Astrocyte (in vitro differentiated cells and primary cell): Measurements from ENCODE around the gene TMEM175. TPM values are rescaled to one million over a fixed set of nuclear protein-coding genes. Genes with fewer than 3 reads are reported as not detected.

Experiments used
- DNase-seq: peaks from one replicate; pipeline ENCODE4 v3.0.0-alpha.2; 2010; ENCODE audit warnings: low read depth
- FAIRE-seq: peaks from 2 replicates; lab custom pipeline; 2011; peaks lifted over from hg19 to GRCh38; lab: Jason Lieb, UNC
- H2AFZ ChIP-seq: 2 replicates; pipeline ENCODE4 v1.6.0; 2012; ENCODE audit warnings: low read depth, low read length, inconsistent platforms
- H3K27ac ChIP-seq: 2 replicates; pipeline ENCODE4 v1.5.1; 2011; ENCODE audit warnings: low read depth, low read length, inconsistent platforms
- H3K27me3 ChIP-seq: 2 replicates; pipeline ENCODE4 v1.6.0; 2011; ENCODE audit warnings: low read length, inconsistent platforms; ENCODE audit not compliant: insufficient read depth
- H3K36me3 ChIP-seq: 2 replicates; pipeline ENCODE4 v1.5.1; 2011; ENCODE audit warnings: low read length, inconsistent platforms; ENCODE audit not compliant: insufficient read depth
- H3K4me1 ChIP-seq: 2 replicates; pipeline ENCODE4 v1.5.1; 2011; ENCODE audit warnings: low read length, inconsistent platforms; ENCODE audit not compliant: insufficient read depth
- H3K4me2 ChIP-seq: 2 replicates; pipeline ENCODE4 v1.6.0; 2012; ENCODE audit warnings: low read length, inconsistent platforms
- H3K4me3 ChIP-seq: 2 replicates; pipeline ENCODE4 v1.5.1; 2011; ENCODE audit warnings: low read depth, mild to moderate bottlenecking, low read length, inconsistent platforms; ENCODE audit not compliant: insufficient read depth
- H3K79me2 ChIP-seq: 2 replicates; pipeline ENCODE4 v1.6.0; 2012; ENCODE audit warnings: mild to moderate bottlenecking, low read length, inconsistent platforms; ENCODE audit not compliant: insufficient read depth
- H3K9ac ChIP-seq: 2 replicates; pipeline ENCODE4 v1.6.0; 2012; ENCODE audit warnings: mild to moderate bottlenecking, low read length, inconsistent platforms
- H3K9me3 ChIP-seq: 2 replicates; pipeline ENCODE4 v1.5.1; 2012; ENCODE audit warnings: low read depth, mild to moderate bottlenecking, low read length, inconsistent platforms; ENCODE audit not compliant: insufficient read depth
- H4K20me1 ChIP-seq: 2 replicates; pipeline ENCODE4 v1.6.0; 2012; ENCODE audit warnings: low read length, inconsistent platforms; ENCODE audit not compliant: insufficient read depth
- H3K27ac Mint-ChIP-seq: one replicate; pipeline ENCODE4 v1.8.0; 2021; ENCODE audit warnings: mild to moderate bottlenecking, mixed read lengths; ENCODE audit not compliant: unreplicated experiment
- H3K27me3 Mint-ChIP-seq: one replicate; pipeline ENCODE4 v1.8.0; 2021; ENCODE audit warnings: low read depth, mixed read lengths; ENCODE audit not compliant: unreplicated experiment
- H3K36me3 Mint-ChIP-seq: one replicate; pipeline ENCODE4 v1.8.0; 2021; ENCODE audit warnings: low read depth, mixed read lengths; ENCODE audit not compliant: unreplicated experiment
- H3K4me1 Mint-ChIP-seq: one replicate; pipeline ENCODE4 v1.8.0; 2021; ENCODE audit warnings: low read depth, mixed read lengths; ENCODE audit not compliant: unreplicated experiment
- H3K4me3 Mint-ChIP-seq: one replicate; pipeline ENCODE4 v1.8.0; 2021; ENCODE audit warnings: mild to moderate bottlenecking, moderate library complexity, mixed read lengths; ENCODE audit not compliant: unreplicated experiment
- H3K9me3 Mint-ChIP-seq: one replicate; pipeline ENCODE4 v1.8.0; 2021; ENCODE audit warnings: mild to moderate bottlenecking, mixed read lengths; ENCODE audit not compliant: unreplicated experiment
- CTCF ChIP-seq: IDR thresholded peaks from 2 replicates; pipeline ENCODE4 v1.5.1; 2011; ENCODE audit warnings: low read depth, mild to moderate bottlenecking, inconsistent platforms, low read length, moderate library complexity; ENCODE audit not compliant: insufficient read depth
- EZH2 ChIP-seq: IDR thresholded peaks from 2 replicates; pipeline ENCODE4 v1.6.1; 2012; ENCODE audit warnings: mild to moderate bottlenecking, low read length, inconsistent platforms; ENCODE audit not compliant: insufficient read depth
- total RNA-seq: library from RNA; stranded (reverse); gene quantifications from 2 replicates; pipeline ENCODE4 v1.2.1, GENCODE V29; 2021

The TMEM175 gene
- total RNA-seq, 1 donor from 2014 or later = 22.1 TPM

GRCh38 chr4:957581-958313, 25.5 kb downstream of the TMEM175 start:
- FAIRE-seq (no peak), DNase-seq (no peak)
- Mint-ChIP-seq H3K27me3 (no peaks in the 10 kb centered on the region), H3K9me3 (no peaks in the 10 kb centered on the region), H3K4me3 (no peak overlapping the region), H3K4me1 (no peaks in the 10 kb centered on the region), H3K36me3 (peaks cover 9% of the 10 kb centered on the region), H3K27ac (no peak overlapping the region)
- no peak overlapping the region for H3K9ac ChIP-seq
- TF ChIP-seq EZH2 (no peak), CTCF (no peak)
- H3K27ac ChIP-seq = no peak overlapping the region
- H3K9me3 ChIP-seq = no peaks in the 10 kb centered on the region
- H3K27me3 ChIP-seq = no peaks in the 10 kb centered on the region
- H4K20me1 ChIP-seq = no peaks in the 10 kb centered on the region
- H3K79me2 ChIP-seq = no peaks in the 10 kb centered on the region
- no peak overlapping the region for H3K4me3 ChIP-seq
- H3K4me2 ChIP-seq = no peak overlapping the region
- H3K4me1 ChIP-seq = no peaks in the 10 kb centered on the region
- H3K36me3 ChIP-seq = no peaks in the 10 kb centered on the region
- no peak overlapping the region for H2AFZ ChIP-seq

GRCh38 chr4:958314-958665, 26.0 kb downstream of the TMEM175 start:
- DNase-seq (no peak), FAIRE-seq (no peak)
- TF ChIP-seq EZH2 (no peak), CTCF (no peak)
- Histone ChIP-seq H3K4me2 (no peak overlapping the region), H3K36me3 (no peaks in the 10 kb centered on the region), H3K27me3 (no peaks in the 10 kb centered on the region), H3K9me3 (no peaks in the 10 kb centered on the region), H2AFZ (no peak overlapping the region), H3K4me1 (no peaks in the 10 kb centered on the region), H3K27ac (no peak overlapping the region), H3K9ac (no peak overlapping the region), H4K20me1 (no peaks in the 10 kb centered on the region), H3K4me3 (no peak overlapping the region), H3K79me2 (no peaks in the 10 kb centered on the region)
- Mint-ChIP-seq H3K4me3 (no peak overlapping the region), H3K36me3 (peaks cover 9% of the 10 kb centered on the region), H3K9me3 (no peaks in the 10 kb centered on the region), H3K4me1 (no peaks in the 10 kb centered on the region), H3K27me3 (no peaks in the 10 kb centered on the region), H3K27ac (no peak overlapping the region)

- Histone ChIP-seq H4K20me1 (no peaks in the 10 kb centered on the region), H3K4me2 (no peak overlapping the region), H3K9me3 (no peaks in the 10 kb centered on the region), H3K9ac (no peak overlapping the region), H3K36me3 (no peaks in the 10 kb centered on the region), H3K27me3 (no peaks in the 10 kb centered on the region), H3K4me1 (no peaks in the 10 kb centered on the region), H3K4me3 (no peak overlapping the region), H3K27ac (no peak overlapping the region), H2AFZ (no peak overlapping the region), H3K79me2 (no peaks in the 10 kb centered on the region)
- Mint-ChIP-seq H3K4me3 (no peak overlapping the region), H3K27ac (no peak overlapping the region), H3K4me1 (no peaks in the 10 kb centered on the region), H3K36me3 (peaks cover 9% of the 10 kb centered on the region), H3K9me3 (no peaks in the 10 kb centered on the region), H3K27me3 (no peaks in the 10 kb centered on the region)
- TF ChIP-seq EZH2 (no peak), CTCF (no peak)
- FAIRE-seq = no peak
- no peak for DNase-seq
Observed at GRCh38 chr4:958696-959337, 26.6 kb downstream of the TMEM175 start.
